Activated T-cell treated with anti-CD3 and anti-CD28 coated beads, Interleukin-2, amount 50 U/mL, for 48 hours (primary cell): Measurements from ENCODE around the gene OR6C74.

ENCODE experiments used
- DNase-seq, 2 experiments: peaks; one replicate each; pipeline ENCODE4 v3.0.0-alpha.2; 2020

OR6C74 gene

GRCh38 chr12:55244309-55244708 is at the start of gene OR6C74:
Gene OR6C74, plus strand, starts transcription at chr12:55244609. Its CDS starts 2,679 bp downstream, at chr12:55247288.
- DNase-seq: no peak

GRCh38 chr12:55220725-55221124 is 23.7 kb upstream of the OR6C74 start, which contains the start of gene OR10A7:
Gene OR10A7, plus strand, starts transcription at chr12:55221025. Its CDS starts 0 bp downstream, at chr12:55221025.
- DNase-seq: no peak

- DNase-seq: no peak
Measured at GRCh38 chr12:55226523-55226922, 17.9 kb upstream of the OR6C74 start.

GRCh38 chr12:55227643-55228042 is 16.8 kb upstream of the OR6C74 start:
- no peak for DNase-seq

GRCh38 chr12:55246159-55246558 is 1.8 kb downstream of the OR6C74 start:
- DNase-seq: no peak

- no peak for DNase-seq
Measured at GRCh38 chr12:55250944-55251343, 6.5 kb downstream of the OR6C74 start.

- no peak for DNase-seq
Measured at GRCh38 chr12:55253281-55253680, 8.9 kb downstream of the OR6C74 start.

- DNase-seq: no peak
Measured at GRCh38 chr12:55256831-55257230, 12.4 kb downstream of the OR6C74 start.

GRCh38 chr12:55258303-55258702 is 13.9 kb downstream of the OR6C74 start:
- DNase-seq: no peak

- DNase-seq: no peak
Measured at GRCh38 chr12:55280991-55281390, 36.6 kb downstream of the OR6C74 start.

- DNase-seq: no peak
Measured at GRCh38 chr12:55289999-55290398, 45.6 kb downstream of the OR6C74 start.
